ENCODE data around the gene CELF5. TPM values are rescaled to one million over a fixed set of nuclear protein-coding genes. Genes with fewer than 3 reads are reported as not detected.

Gene CELF5
- total and polyA plus RNA-seq, 9 of the 15 experiments (the other 6 are each of a cell fraction or from before 2014, with no cell fraction given): 0.01 to 0.56 (median 0.22) TPM

DNA sequence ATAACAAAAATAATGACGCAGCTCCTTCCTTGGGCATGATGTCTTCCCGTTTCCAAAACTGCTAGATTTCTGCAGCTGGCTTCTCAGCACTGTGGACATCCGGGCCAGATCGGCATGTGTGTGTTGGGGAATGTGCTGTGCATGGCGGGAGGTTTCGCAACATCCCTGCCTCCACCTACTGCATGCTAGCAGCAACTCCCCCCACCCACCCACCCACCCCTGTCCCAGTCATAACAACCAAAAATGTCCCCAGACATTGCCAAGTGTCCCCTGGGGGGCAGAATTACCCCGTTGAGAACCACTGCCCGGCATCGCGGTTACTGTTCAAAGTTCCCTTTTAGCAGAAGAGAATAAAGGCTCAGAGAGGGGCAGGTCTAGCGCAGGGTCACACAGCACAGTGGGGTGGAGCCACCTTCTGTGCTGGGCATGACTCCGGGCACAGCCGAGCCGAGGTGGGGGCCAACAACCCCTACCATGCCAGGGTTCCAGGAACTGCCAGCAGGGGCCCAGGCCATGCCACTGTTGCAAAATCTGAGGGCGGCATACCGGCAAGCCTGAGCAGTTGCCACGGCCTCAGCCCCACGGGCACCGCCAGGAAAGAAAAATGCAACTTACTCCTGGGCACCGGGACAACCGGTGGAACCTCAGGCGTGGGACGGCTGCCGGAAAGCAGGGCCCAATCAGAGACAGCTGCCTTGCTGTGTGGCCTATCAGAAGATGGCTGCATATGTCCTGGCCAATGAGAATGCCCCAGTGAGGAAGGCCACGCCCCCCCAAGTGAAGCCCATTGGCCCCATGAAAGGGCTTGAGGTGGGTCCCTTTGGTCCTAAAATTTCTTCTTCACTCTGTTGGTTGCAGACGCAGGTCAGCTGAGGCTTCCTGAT, 119.4 kb downstream of the CELF5 start (continued):
- no peak for TF ChIP-seq DNMT1 (IDR thresholded peaks at IDR 0.05)
- TF ChIP-seq CBX3 (IDR thresholded peaks at IDR 0.05; ENCODE audit: borderline replicate concordance in 1 of 2, low read length in 2 of 2): peak in 1 of 2 experiments; percentile 41; a peak in 1 of 3 replicates
- TF ChIP-seq, protein P1, sequence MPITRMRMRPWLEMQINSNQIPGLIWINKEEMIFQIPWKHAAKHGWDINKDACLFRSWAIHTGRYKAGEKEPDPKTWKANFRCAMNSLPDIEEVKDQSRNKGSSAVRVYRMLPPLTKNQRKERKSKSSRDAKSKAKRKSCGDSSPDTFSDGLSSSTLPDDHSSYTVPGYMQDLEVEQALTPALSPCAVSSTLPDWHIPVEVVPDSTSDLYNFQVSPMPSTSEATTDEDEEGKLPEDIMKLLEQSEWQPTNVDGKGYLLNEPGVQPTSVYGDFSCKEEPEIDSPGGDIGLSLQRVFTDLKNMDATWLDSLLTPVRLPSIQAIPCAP (CRISPR knock-in tag; IDR thresholded peaks at IDR 0.05; ENCODE audit: borderline replicate concordance): no peak
- TF ChIP-seq CHD4 (IDR thresholded peaks at IDR 0.05; ENCODE audit: insufficient read depth, insufficient replicate concordance, low read depth, low read length, poor library complexity, severe bottlenecking): peak; percentile 78
- TF ChIP-seq NEUROD1 (IDR thresholded peaks at IDR 0.05; ENCODE audit: borderline replicate concordance, low read depth, low read length, partially characterized antibody): peak; percentile 76
- no peak for TF ChIP-seq NR1H2 (CRISPR knock-in tag; IDR thresholded peaks at IDR 0.05)
- peak; percentile 93 for TF ChIP-seq FOS (IDR thresholded peaks at IDR 0.05; ENCODE audit: extremely low read depth, insufficient read length)
- TF ChIP-seq TEAD1 (CRISPR knock-in tag; IDR thresholded peaks at IDR 0.05): 0 out of 4 replicates have a peak, but pooled peaks of 1 of the 2 experiments have one; percentile 35
- peak; percentile 75 for TF ChIP-seq HDAC2 (IDR thresholded peaks at IDR 0.05)
- peak; percentile 34; the same call in 1 of the 2 replicates for TF ChIP-seq ZBTB7A (IDR thresholded peaks at IDR 0.05; ENCODE audit: borderline replicate concordance, control insufficient read depth, low read depth, low read length)
- peak in 1 of 2 experiments; percentile 19; a peak in 1 of 4 replicates for TF ChIP-seq SIN3A (IDR thresholded peaks at IDR 0.05; ENCODE audit: borderline replicate concordance in 2 of 2, control insufficient read depth in 1 of 2, low read depth in 2 of 2, low read length in 2 of 2)
- TF ChIP-seq RAD21 (CRISPR knock-in tag; conservative IDR thresholded peaks at IDR 0.05 in 1 of 2, IDR thresholded peaks at IDR 0.05 in 1 of 2): peak in 1 of 2 experiments; percentile 52; a peak in 2 of 4 replicates
- TF ChIP-seq, protein P2, sequence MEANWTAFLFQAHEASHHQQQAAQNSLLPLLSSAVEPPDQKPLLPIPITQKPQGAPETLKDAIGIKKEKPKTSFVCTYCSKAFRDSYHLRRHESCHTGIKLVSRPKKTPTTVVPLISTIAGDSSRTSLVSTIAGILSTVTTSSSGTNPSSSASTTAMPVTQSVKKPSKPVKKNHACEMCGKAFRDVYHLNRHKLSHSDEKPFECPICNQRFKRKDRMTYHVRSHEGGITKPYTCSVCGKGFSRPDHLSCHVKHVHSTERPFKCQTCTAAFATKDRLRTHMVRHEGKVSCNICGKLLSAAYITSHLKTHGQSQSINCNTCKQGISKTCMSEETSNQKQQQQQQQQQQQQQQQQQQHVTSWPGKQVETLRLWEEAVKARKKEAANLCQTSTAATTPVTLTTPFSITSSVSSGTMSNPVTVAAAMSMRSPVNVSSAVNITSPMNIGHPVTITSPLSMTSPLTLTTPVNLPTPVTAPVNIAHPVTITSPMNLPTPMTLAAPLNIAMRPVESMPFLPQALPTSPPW (CRISPR knock-in tag; IDR thresholded peaks at IDR 0.05): peak; percentile 43; the same call in 1 of the 2 replicates
- TF ChIP-seq, protein P3, sequence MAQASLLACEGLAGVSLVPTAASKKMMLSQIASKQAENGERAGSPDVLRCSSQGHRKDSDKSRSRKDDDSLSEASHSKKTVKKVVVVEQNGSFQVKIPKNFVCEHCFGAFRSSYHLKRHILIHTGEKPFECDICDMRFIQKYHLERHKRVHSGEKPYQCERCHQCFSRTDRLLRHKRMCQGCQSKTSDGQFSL (CRISPR knock-in tag; IDR thresholded peaks at IDR 0.05): no peak
- TF ChIP-seq, protein P3 (tag; IDR thresholded peaks at IDR 0.05): 0 out of 4 replicates have a peak, but pooled peaks of 1 of the 2 experiments have one; percentile 39
- peak; percentile 81; the same call in 1 of the 2 replicates for TF ChIP-seq PTBP1 (IDR thresholded peaks at IDR 0.05; ENCODE audit: low read depth, low read length)
- TF ChIP-seq CEBPB (tag; IDR thresholded peaks at IDR 0.05): peak; percentile 59
- TF ChIP-seq CBFA2T3 (IDR thresholded peaks at IDR 0.05): no peak
- TF ChIP-seq ADNP (tag; IDR thresholded peaks at IDR 0.05): peak; percentile 71; the same call in 1 of the 2 replicates
- no peak for TF ChIP-seq ATF1 (CRISPR knock-in tag; IDR thresholded peaks at IDR 0.05)
- no peak for TF ChIP-seq ATF1 (tag; IDR thresholded peaks at IDR 0.05)
- no peak for TF ChIP-seq TRIM24 (IDR thresholded peaks at IDR 0.05)
- peak; percentile 94; the same call in 1 of the 2 replicates for TF ChIP-seq MBD2 (IDR thresholded peaks at IDR 0.05; ENCODE audit: borderline replicate concordance, low read depth)

All from K562 (cell line).